Ammon's horn (tissue), 1 donor: ENCODE data around the gene FBN3.
"Not testable (repeated sequence)": the region's sequence is repeated elsewhere in the genome, so short reads cannot be mapped to it uniquely, and the experiment has no call there.

Experiments
- DNase-seq: peaks from one replicate; pipeline ENCODE4 v3.0.0-alpha.2; 2016; ENCODE audit warnings: low spot score

FBN3 gene

GRCh38 chr19:8056533-8056932 is 92.9 kb downstream of the FBN3 start:
- DNase-seq: no peak

DNA sequence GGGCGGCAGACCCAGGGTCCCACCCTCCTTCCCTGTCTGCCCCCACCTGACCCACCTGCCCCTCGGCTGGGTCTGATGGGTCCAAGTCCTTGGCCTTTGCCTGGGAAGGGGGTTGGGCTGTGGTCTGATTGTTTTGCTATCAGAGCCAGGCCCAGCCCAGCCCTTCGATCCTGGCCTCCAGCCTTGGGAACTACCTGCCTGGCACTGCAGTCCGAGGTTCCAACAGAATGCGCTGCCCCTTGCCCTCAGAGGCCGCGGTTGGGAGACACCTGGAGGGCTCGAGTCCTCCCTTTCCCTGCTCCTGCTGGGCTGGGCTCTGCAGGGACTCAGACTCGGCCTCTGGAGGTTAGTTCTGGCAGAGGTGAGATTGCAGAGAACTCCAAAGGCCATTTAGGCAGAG is 95.2 kb downstream of the FBN3 start:
- no peak for DNase-seq

DNA sequence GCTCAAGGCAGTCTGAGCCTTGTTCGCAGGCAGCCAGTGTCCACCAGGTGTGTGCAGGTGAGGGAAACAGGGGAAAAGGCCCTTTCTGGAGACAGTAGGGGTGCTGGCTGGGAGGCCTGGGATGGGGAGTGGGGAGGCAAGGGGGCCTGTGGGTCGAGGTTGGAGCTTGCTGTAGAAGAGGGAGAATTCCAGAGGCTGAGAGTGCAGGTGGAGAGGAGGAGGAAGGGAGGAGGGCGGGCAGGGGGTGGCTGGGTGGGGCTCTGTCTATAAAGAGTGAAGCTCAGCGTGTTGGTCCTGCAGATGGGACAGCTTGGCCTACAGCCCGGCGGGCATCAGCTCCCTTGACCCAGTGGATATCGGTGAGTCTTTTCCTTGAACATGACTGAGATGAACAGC is 96.9 kb downstream of the FBN3 start, which contains the start of gene CCL25:
TSS of gene CCL25 (plus strand) at position 297 of the 396 bp plus-strand sequence. CDS start 290 bp downstream, outside the sequence.
- no peak for DNase-seq

GRCh38 chr19:8050274-8051096 is 98.9 kb downstream of the FBN3 start:
- DNase-seq: peak; percentile 84

DNA sequence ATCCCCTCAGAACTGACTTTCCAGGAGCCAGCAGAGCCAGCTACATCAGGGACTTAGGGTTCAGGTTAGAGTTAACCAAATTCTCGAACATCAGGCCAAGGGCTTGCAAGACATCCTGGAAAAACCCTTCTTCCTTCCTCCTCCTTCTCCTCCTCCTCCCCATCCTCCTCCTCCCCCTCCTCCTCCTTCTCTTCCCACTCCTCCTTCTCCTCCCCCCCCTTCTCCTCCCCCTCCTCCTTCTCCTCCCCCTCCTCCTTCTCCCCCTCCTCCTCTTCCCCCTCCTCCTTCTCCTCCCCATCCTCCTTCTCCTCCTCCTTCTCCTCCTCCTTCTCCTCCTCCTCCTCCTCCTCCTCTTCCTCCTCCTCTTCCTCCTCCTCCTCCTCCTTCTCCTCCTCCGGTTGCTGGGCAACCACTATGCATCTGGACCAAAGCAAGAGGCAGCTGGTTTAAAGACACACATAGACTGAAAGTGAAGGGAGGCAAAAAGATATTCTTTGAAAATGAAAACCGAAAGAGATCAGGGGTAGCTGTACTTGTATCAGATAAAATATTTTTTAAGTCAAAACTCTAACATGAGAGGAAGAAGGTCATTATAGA is 102.7 kb downstream of the FBN3 start:
- DNase-seq: no peak

GRCh38 chr19:8045872-8046568 is 103.4 kb downstream of the FBN3 start:
- DNase-seq: no peak

DNA sequence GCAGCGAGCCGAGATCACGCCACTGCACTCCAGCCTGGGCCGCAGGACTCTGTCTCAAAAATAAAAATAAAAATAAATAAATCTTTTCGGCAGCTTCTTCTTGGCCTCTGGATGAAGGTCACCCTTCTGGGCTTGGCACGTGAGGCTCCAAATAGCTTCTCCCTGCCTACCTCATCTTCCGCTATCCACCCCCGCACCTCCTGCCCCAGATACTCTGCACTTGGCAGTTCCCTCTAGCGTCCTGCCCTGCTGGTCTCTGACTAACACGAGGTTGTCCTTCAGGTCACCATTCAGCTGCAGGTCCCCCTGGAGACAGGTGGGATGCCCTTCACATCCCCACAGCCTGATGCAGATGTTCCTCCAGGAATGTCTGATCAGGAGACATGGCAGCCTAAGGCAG is 105.4 kb downstream of the FBN3 start:
- DNase-seq: no peak

DNA sequence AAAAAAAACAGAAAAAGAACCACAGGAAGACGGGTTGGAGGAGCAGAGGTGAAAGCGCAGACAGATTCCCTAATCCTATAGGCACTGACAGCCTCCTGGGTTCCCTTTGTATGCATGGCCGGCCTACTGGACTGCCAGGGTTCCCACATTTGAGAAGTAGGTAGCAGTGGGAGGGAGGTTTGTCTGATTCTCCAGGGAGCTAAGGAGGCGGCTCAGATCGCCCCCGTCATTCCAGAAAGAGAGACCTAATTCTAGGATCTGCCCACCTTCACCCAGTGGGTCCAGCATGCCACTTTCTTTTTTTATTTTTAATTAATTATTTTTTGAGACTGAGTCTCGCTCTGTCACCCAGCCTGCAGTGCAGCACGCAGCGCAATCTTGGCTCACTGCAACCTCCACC is 106.5 kb downstream of the FBN3 start:
- no peak for DNase-seq

DNA sequence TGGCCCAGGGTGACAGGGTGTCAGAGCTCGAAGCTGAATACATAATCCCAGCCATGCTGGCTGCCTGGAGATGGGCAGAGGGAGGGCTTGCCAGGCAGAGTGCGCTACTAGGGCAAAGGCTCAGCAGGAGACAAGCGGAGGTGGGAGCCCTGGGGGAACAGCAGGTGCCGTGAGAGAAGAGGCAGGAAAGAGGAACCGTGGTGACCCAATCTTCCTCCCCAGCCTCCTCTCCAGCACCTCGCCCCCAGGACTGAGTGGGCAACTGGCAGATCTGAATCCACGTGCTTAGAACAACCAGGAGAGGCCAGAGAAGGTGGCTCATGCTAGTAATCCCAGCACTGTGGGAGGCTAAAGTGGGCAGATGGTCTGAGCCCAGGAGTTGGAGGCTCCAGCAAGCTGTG is 107.9 kb downstream of the FBN3 start:
- DNase-seq: no peak

DNA sequence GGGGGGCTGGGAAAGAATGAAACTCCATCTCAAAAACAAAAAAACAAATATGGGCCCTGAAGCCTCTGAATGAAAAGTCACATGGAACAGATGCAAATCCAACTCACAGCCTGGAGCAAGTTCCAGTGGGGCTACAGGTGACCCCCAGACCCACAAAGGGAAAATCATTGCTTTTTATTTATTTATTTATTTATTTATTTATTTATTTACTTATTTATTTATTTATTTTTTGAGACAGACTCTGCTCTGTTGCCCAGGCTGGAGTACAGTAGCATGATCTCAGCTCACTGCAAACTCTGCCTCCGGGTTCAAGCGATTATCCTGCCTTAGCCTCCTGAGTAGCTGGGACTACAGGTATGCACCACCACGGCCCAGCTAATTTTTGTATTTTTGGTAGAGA is 110.2 kb downstream of the FBN3 start:
- DNase-seq: no peak

GRCh38 chr19:8038815-8039214 is 110.6 kb downstream of the FBN3 start:
- no peak for DNase-seq

- DNase-seq: no peak
These were observed 112.8 kb downstream of the FBN3 start for GRCh38 chr19:8036434-8037099.

DNA sequence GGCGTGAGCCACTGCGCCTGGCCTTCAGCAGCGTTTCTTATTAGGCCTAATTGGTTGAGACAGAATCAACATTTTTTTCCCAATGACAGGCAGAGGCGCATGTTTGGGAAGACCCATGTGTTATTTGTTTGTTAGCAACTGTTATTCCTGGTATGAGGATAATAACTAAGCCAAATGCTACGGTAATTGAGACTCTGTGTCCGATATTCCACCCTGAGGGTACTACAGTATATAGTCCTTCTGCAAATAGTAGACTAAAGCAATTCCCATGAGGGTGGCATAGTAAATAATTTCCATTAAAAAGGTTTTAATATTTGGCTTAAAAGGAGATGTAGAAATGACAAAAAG is 115.2 kb downstream of the FBN3 start:
- no peak for DNase-seq

GRCh38 chr19:8033287-8034177 is 115.9 kb downstream of the FBN3 start:
- DNase-seq: not testable (repeated sequence)

DNA sequence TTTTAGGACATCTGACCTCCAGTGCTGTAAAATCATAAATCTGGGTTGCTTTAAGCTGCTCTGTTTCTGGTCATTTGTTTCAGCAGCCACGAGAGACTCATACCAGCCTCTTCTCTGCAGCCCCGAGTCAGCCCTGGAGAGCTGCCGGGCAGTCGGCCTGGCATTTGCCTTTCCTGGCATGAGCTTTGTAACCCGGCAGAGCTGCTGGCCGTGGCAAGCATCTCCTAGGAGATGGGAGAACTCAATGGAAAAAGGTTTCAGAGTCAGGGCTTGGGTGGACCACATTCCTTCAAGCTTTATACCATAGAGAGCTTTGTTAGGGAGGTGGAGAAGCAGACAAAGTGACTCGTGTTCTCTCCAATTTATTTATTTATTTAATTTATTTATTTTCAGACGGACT is 118.4 kb downstream of the FBN3 start:
- DNase-seq: no peak

DNA sequence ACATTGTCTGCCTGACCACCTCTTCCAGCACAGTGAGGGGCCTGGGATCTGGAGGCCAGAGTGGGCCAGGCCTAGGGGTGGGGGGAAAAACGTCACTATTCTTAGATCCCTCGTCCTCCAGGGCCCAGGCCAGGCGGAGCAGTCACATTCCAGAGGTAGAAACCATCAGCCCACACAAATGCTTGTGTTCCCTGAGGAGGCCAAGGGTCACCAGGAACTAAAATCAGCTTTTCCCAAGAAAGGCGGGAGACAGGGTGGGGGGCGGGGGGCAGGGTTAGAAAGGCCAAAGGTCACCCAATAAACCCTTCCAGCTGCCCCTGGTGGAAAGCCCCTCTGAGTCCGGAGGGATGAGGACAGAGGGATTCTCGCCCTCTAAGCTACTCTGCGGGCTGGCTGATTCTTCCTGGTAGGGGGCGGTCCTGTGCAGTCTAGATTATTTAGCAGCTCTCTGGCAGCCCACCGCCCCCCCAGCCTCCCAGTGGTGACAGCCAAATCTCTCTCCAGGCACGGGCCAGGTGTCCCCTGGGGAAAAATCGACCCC is 120.4 kb downstream of the FBN3 start:
- no peak for DNase-seq

DNA sequence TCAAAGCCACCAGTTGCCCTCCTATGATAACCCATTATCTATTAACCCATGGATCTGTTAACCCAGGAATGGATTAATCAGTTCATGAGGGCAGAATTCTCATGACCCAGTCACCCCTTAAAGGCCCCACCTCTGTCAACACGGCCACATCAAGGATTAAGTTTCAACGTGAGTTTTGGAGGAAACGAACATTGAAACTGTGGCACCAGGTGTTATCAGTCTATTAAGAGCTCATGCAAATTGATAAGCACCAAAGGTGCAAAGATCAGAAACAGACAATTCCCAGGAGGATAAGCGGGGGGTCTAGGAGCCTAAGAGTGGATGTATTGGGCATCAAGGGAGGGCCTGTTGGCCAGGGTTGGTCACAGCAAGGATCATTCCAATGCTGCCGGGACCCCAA is 124.1 kb downstream of the FBN3 start:
- no peak for DNase-seq

DNA sequence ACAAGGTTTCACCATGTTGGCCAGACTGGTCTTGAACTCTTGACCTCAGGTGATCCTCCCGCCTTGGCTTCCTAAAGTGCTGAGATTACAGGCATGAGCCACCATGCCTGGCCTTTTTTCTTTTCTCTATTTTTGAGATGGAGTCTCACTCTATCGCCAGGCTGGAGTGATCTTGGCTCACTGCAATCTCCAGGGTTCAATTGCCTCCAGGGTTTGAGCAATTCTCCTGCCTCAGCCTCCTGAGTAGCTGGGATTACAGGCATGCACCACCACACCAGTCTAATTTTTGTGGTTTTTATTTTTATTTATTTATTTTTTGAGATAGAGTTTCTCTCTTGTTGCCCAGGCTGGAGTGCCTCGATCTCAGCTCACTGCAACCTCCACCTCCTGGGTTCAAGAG is 125.1 kb downstream of the FBN3 start:
- not testable (repeated sequence) for DNase-seq

DNA sequence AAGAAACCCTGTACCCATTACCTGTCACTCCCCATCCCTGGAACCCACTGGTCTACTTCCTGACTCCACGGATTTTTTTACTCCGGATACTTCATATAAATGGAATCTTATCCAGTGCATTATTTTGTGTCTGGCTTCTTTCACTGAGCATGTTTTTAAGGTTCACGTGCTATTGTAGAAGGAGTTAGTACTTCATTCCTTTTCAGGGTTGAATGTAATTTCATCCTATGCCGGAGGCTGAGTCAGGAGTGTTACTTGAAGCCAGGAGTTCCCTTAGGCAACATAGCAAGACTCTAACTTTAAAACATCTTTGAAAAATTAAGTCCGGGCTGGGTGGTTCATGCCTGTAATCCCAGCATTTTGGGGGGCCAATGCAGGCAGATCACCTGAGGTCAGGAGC is 126.0 kb downstream of the FBN3 start:
- no peak for DNase-seq

GRCh38 chr19:8022275-8022674 is 127.1 kb downstream of the FBN3 start:
- DNase-seq: no peak

DNA sequence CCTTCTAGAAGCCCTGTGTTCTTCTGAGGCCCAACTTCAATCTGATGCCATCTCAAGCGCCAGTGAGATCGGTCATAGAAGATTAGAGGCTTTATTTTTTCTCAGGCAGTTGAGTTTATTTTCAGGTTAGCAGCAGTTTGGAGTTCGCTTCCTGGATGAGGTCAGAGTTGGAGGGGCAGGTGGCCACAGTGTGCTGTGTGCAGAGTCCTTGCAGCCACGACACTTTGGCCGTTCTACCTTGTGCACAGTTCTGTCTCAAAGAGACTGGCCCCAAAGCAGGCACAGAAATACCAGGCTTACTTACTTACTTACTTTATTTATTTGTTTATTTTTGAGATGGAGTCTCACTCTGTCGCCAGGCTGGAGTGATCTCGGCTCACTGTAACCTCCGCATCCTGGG is 128.0 kb downstream of the FBN3 start:
- no peak for DNase-seq
